Hypothalamus (tissue), 51 donors: ENCODE results near the gene ABCE1.
A peak's percentile ranks its signal among the peaks of the same experiment; 100 is the strongest.

Source experiments
- DNase-seq, 51 donors: peaks; one replicate each; lab custom pipeline; 2025; lab: John Stamatoyannopoulos, UW

ABCE1 gene

DNA sequence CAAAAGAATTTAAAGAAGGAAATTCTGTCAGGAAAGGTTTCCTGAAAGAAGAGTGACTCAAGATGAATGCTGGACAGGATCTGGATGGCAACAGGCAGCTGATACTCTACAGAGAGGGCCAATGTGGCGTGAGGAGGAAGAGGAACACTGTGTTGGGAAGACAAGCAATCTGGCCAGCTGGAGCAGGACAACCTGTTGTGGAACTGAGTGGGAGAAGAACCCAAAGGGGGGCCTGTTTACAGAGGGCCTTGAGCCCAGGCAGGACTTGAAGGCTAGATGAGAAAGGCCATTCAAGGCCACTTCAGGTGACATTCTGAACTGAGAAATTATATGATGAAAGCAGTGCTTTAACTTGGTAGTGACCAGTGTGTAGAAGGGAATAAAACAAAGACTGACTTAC is 73.8 kb downstream of the ABCE1 start:
- no peak for DNase-seq

GRCh38 chr4:145176641-145177432 is 78.7 kb downstream of the ABCE1 start:
- DNase-seq = no peak

- DNase-seq = peak in 2 of 51 donors; percentile 1 to 6
These were observed 79.4 kb downstream of the ABCE1 start for GRCh38 chr4:145177511-145177905.

DNA sequence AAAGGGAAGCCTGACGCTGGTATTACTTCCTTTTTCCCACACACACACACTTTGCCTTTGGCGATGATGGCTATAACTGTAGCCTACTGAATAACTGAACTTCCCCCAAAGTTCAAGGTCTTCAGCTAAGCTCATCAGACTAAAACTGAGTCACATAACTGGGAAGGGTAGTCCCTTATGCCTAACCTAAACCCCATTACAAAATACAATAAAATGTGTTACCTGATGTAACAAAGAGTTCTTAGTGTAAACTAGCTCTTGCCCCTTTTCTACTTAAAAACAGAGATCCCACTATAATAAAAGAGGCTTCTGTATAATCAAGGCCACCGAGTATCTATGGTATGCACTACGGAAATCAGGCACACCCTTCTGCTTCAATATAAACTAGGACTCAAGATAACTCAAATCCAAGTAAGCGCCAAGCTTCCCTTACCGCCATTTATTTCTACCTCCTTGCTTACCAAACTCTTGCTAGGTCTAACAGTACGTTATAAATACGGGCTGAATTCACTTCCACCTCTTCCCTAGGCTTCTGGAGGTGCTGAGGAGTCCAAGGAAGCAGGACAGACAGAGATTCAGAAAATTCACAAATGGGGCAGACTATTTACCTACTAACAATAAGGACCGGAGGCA is 79.9 kb downstream of the ABCE1 start:
- DNase-seq = peak in 5 of 51 donors; percentile 1 to 26 (median 13)

GRCh38 chr4:145178740-145179280 is 80.7 kb downstream of the ABCE1 start:
- no peak for DNase-seq
